ENCODE measurements around the gene RTN4RL2. TPM values are rescaled to one million over a fixed set of nuclear protein-coding genes. Genes with fewer than 3 reads are reported as not detected.

The RTN4RL2 gene
- total and polyA plus RNA-seq, 5 donors, result 0.65 to 1.4 (median 0.81) TPM

GRCh38 chr11:57516061-57516443, 55.7 kb downstream of the RTN4RL2 start:
- peak overlapping the region; percentile 80 for H3K4me3 ChIP-seq (ENCODE audit: low read length)
- DNase-seq (no peak), ATAC-seq (no peak)
- intact Hi-C loops (cut with DNase I), result no loop called here
- no peaks in the 10 kb centered on the region for H3K9me3 ChIP-seq (ENCODE audit: control insufficient read depth, low read length)
- no peak overlapping the region for H3K27ac ChIP-seq (ENCODE audit: low read length)
- 22% methylated on average over 5 of the region's 5 CpGs for WGBS
- no peaks in the 10 kb centered on the region for H3K27me3 ChIP-seq (ENCODE audit: control insufficient read depth, insufficient read depth)
- no peaks in the 10 kb centered on the region for H3K4me1 ChIP-seq (ENCODE audit: control insufficient read depth, insufficient read depth, low read length)

- ATAC-seq, result no peak
- DNase-seq, result no peak
- intact Hi-C loops (cut with DNase I), result no loop called here
- Histone ChIP-seq H3K27ac (ENCODE audit: low read length) (no peak overlapping the region), H3K4me3 (ENCODE audit: low read length) (no peak overlapping the region), H3K27me3 (ENCODE audit: control insufficient read depth, insufficient read depth) (no peaks in the 10 kb centered on the region), H3K4me1 (ENCODE audit: control insufficient read depth, insufficient read depth, low read length) (no peaks in the 10 kb centered on the region), H3K9me3 (ENCODE audit: control insufficient read depth, low read length) (no peaks in the 10 kb centered on the region)
- WGBS, result 84% methylated on average over 2 of the region's 2 CpGs
Observed at GRCh38 chr11:57521116-57521515, 60.8 kb downstream of the RTN4RL2 start.

- no peak for ATAC-seq
- 92% methylated on average over 4 of the region's 4 CpGs for WGBS
- H3K4me3 ChIP-seq (ENCODE audit: low read length), result no peak overlapping the region
- H3K4me1 ChIP-seq (ENCODE audit: control insufficient read depth, insufficient read depth, low read length), result no peaks in the 10 kb centered on the region
- H3K9me3 ChIP-seq (ENCODE audit: control insufficient read depth, low read length), result no peaks in the 10 kb centered on the region
- intact Hi-C loops (cut with DNase I), result no loop called here
- no peak overlapping the region for H3K27ac ChIP-seq (ENCODE audit: low read length)
- H3K27me3 ChIP-seq (ENCODE audit: control insufficient read depth, insufficient read depth), result no peaks in the 10 kb centered on the region
- no peak for DNase-seq
Observed at GRCh38 chr11:57523419-57523818, 63.1 kb downstream of the RTN4RL2 start.

Other genes with a start within 250 kb of the RTN4RL2 start
- 10 to 100 TPM; 15.6 to 26.4 (median 17.9) TPM for gene APLNR, start 223.3 kb upstream of the RTN4RL2 start, total RNA-seq
- 2.2 TPM for gene APLNR, start 223.3 kb upstream of the RTN4RL2 start, polyA plus RNA-seq
- gene TNKS1BP1, start 135.6 kb upstream of the RTN4RL2 start, total RNA-seq, result 10 to 100 TPM; 45.8 to 77.1 (median 55.3) TPM
- gene TNKS1BP1, start 135.6 kb upstream of the RTN4RL2 start, polyA plus RNA-seq, result 52.0 TPM
- 10 to 100 TPM; 43.1 to 46.6 (median 43.4) TPM for gene SSRP1, start 124.6 kb upstream of the RTN4RL2 start, total RNA-seq
- gene SSRP1, start 124.6 kb upstream of the RTN4RL2 start, polyA plus RNA-seq, result 35.0 TPM
- gene P2RX3, start 122.2 kb upstream of the RTN4RL2 start, total RNA-seq, result not detected
- gene P2RX3, start 122.2 kb upstream of the RTN4RL2 start, polyA plus RNA-seq, result 0.20 TPM
- gene PRG3, start 79.4 kb upstream of the RTN4RL2 start, total RNA-seq, result not detected
- gene PRG3, start 79.4 kb upstream of the RTN4RL2 start, polyA plus RNA-seq, result not detected
- under 1 TPM in 1 of 4 donors, not detected in 3; 0.23 TPM for gene PRG2, start 69.9 kb upstream of the RTN4RL2 start, total RNA-seq
- gene PRG2, start 69.9 kb upstream of the RTN4RL2 start, polyA plus RNA-seq, result 0.16 TPM
- gene SLC43A3, start 33.4 kb upstream of the RTN4RL2 start, total RNA-seq, result 10 to 100 TPM; 24.1 to 37.0 (median 30.7) TPM
- 20.7 TPM for gene SLC43A3, start 33.4 kb upstream of the RTN4RL2 start, polyA plus RNA-seq
- gene SLC43A1, start 55.2 kb downstream of the RTN4RL2 start, total RNA-seq, result 1 to 10 TPM; 3.4 to 10.0 (median 8.8) TPM
- 8.4 TPM for gene SLC43A1, start 55.2 kb downstream of the RTN4RL2 start, polyA plus RNA-seq
- gene TIMM10, start 70.2 kb downstream of the RTN4RL2 start, total RNA-seq, result 10 to 100 TPM; 40.6 to 68.8 (median 50.2) TPM
- gene TIMM10, start 70.2 kb downstream of the RTN4RL2 start, polyA plus RNA-seq, result 59.2 TPM
- not detected for gene SMTNL1, start 77.1 kb downstream of the RTN4RL2 start, total RNA-seq
- not detected for gene SMTNL1, start 77.1 kb downstream of the RTN4RL2 start, polyA plus RNA-seq
- gene UBE2L6, start 107.1 kb downstream of the RTN4RL2 start, total RNA-seq, result 10 to 100 TPM; 22.6 to 28.8 (median 24.6) TPM
- gene UBE2L6, start 107.1 kb downstream of the RTN4RL2 start, polyA plus RNA-seq, result 19.8 TPM
- gene SERPING1, start 137.2 kb downstream of the RTN4RL2 start, total RNA-seq, result 100 to 1,000 TPM; 181 to 294 (median 203) TPM
- gene SERPING1, start 137.2 kb downstream of the RTN4RL2 start, polyA plus RNA-seq, result 268 TPM
- 1 to 10 TPM in 1 of 4 donors, under 1 TPM in 3; 0.33 to 1.1 (median 0.62) TPM for gene YPEL4, start 189.4 kb downstream of the RTN4RL2 start, total RNA-seq
- gene YPEL4, start 189.4 kb downstream of the RTN4RL2 start, polyA plus RNA-seq, result 1.5 TPM
- gene CLP1, start 197.2 kb downstream of the RTN4RL2 start, total RNA-seq, result 1 to 10 TPM; 6.3 to 8.2 (median 7.2) TPM
- 4.6 TPM for gene CLP1, start 197.2 kb downstream of the RTN4RL2 start, polyA plus RNA-seq
- gene ZDHHC5, start 207.6 kb downstream of the RTN4RL2 start, total RNA-seq, result 10 to 100 TPM; 38.9 to 60.4 (median 54.3) TPM
- 27.0 TPM for gene ZDHHC5, start 207.6 kb downstream of the RTN4RL2 start, polyA plus RNA-seq

Measured in right cardiac atrium (tissue), 5 donors.